K562 (cell line): ENCODE results near the gene ZNF750. TPM values are rescaled to one million over a fixed set of nuclear protein-coding genes. Genes with fewer than 3 reads are reported as not detected.

ENCODE experiments used
- ATAC-seq: fragments of 200-7000 bp; cut with Tn5 transposase; 3 replicates; pipeline ENCODE4 v1.9.1; 2020; ENCODE audit warnings: moderate library complexity
- BruUV-seq: library from RNA; stranded (reverse); fragments of 400-500 nt; replicated peaks from 2 replicates; lab custom pipeline; 2021; lab: Mats Ljungman, UMichigan
- CTCF ChIA-PET: fragments of 300-600 bp; formaldehyde crosslinking; extraction: SDS; loops from one replicate; lab custom pipeline; 2021; ENCODE audit warnings: low intra/inter-chr PET ratio; lab: Yijun Ruan, JAX
- POLR2A ChIA-PET: fragments of 300-600, 350-650 bp; sonication (Branson Sonifier 250); formaldehyde crosslinking; extraction: SDS; loops from one replicate; lab custom pipeline; 2021; ENCODE audit warnings: antibody characterized with exemption, inconsistent platforms; lab: Yijun Ruan, JAX
- DNase-seq, 4 experiments: peaks; one replicate each; pipeline versions ENCODE4 v3.0.0 to v3.0.0-alpha.2; 2011 to 2018; ENCODE audit warnings: low spot score in 3 of 4, mixed read lengths in 3 of 4; ENCODE audit errors: extremely low read depth in 1 of 4
- FAIRE-seq: peaks from 2 replicates; lab custom pipeline; 2011; peaks lifted over from hg19 to GRCh38; lab: Jason Lieb, UNC
- H2AFZ ChIP-seq: 2 replicates; pipeline ENCODE4 v1.6.0; 2011; ENCODE audit warnings: low read depth, low read length, control low read depth, inconsistent platforms
- H3K27ac ChIP-seq: fragments of 200-600 bp; 3 replicates; pipeline ENCODE4 v1.8.0; 2011; ENCODE audit warnings: low read depth, mild to moderate bottlenecking, control low read depth, inconsistent platforms, low read length, moderate library complexity, mixed read lengths; ENCODE audit errors: extremely low read depth
- H3K27me3 ChIP-seq, 2 experiments: fragments of 300-600 bp in 1 of 2; 2 replicates in 1 of 2; 3 replicates in 1 of 2; pipeline versions ENCODE4 v1.6.0 to v1.8.0; 2011; ENCODE audit warnings: inconsistent platforms in 2 of 2, low read length in 2 of 2, mild to moderate bottlenecking in 1 of 2, mixed read lengths in 1 of 2, moderate library complexity in 1 of 2; ENCODE audit not compliant: control insufficient read depth in 2 of 2, insufficient read depth in 2 of 2
- H3K36me3 ChIP-seq: fragments of 300-600 bp; 3 replicates; pipeline ENCODE4 v1.8.0; 2011; ENCODE audit warnings: mild to moderate bottlenecking, low read length, inconsistent platforms; ENCODE audit not compliant: control insufficient read depth, insufficient read depth
- H3K4me1 ChIP-seq, 2 experiments: fragments of 200-600 bp in 1 of 2; replicated peaks in 1 of 2; 2 replicates in 1 of 2; 3 replicates in 1 of 2; pipeline versions ENCODE4 v1.5.1 to v1.8.0; 2011; ENCODE audit warnings: inconsistent platforms in 2 of 2, low read length in 2 of 2, mild to moderate bottlenecking in 1 of 2, mixed read lengths in 1 of 2, moderate library complexity in 1 of 2; ENCODE audit not compliant: control insufficient read depth in 2 of 2, insufficient read depth in 2 of 2
- H3K4me2 ChIP-seq: 2 replicates; pipeline ENCODE4 v1.6.1; 2011; ENCODE audit warnings: low read length, control low read depth, inconsistent platforms, mixed read lengths; ENCODE audit not compliant: insufficient read depth
- H3K4me3 ChIP-seq: fragments of 200-600 bp; sonication (generic), shearing (Covaris generic); 2 replicates; pipeline ENCODE4 v1.5.1; 2016; ENCODE audit warnings: control low read depth, inconsistent platforms
- H3K79me2 ChIP-seq: fragments of 200-600 bp; 3 replicates; pipeline ENCODE4 v1.8.0; 2011; ENCODE audit warnings: low read length, inconsistent platforms; ENCODE audit not compliant: control insufficient read depth, insufficient read depth
- H3K9ac ChIP-seq, 2 experiments: 2 replicates each; pipeline versions ENCODE4 v1.6.0 to v1.6.1; 2011; ENCODE audit warnings: low read depth in 2 of 2, low read length in 2 of 2, control low read depth in 1 of 2, inconsistent platforms in 1 of 2, mild to moderate bottlenecking in 1 of 2, mixed read lengths in 1 of 2; ENCODE audit not compliant: insufficient read depth in 1 of 2
- H3K9me1 ChIP-seq: one replicate; pipeline ENCODE4 v1.6.0; 2011; ENCODE audit warnings: inconsistent platforms, mild to moderate bottlenecking, low read length, moderate library complexity; ENCODE audit not compliant: control insufficient read depth, insufficient read depth
- H3K9me3 ChIP-seq: replicated peaks from 2 replicates; pipeline ENCODE4 v1.5.1; 2011; ENCODE audit warnings: low read depth, low read length, inconsistent platforms; ENCODE audit not compliant: control insufficient read depth, insufficient read depth
- H4K20me1 ChIP-seq: replicated peaks from 2 replicates; pipeline ENCODE4 v1.6.1; 2011; ENCODE audit warnings: low read length, inconsistent platforms, mixed read lengths; ENCODE audit not compliant: control insufficient read depth, insufficient read depth
- ARID2 ChIP-seq: fragments of 450-650 bp; IDR thresholded peaks from 2 replicates; pipeline ENCODE4 v1.6.1; 2017; ENCODE audit warnings: antibody characterized with exemption, mild to moderate bottlenecking
- CCAR2 ChIP-seq: fragments of 200-400 bp; formaldehyde crosslinking; IDR thresholded peaks from 2 replicates; pipeline ENCODE4 v1.6.1; 2017; ENCODE audit warnings: mild to moderate bottlenecking, low read depth, low read length
- ELK1 ChIP-seq: sonication (generic); formaldehyde crosslinking; IDR thresholded peaks from 2 replicates; pipeline ENCODE4 v1.8.1; 2022; ENCODE audit warnings: missing genetic modification reagents
- MGA ChIP-seq: fragments of 450-650 bp; IDR thresholded peaks from 2 replicates; pipeline ENCODE4 v1.6.1; 2016; ENCODE audit warnings: mild to moderate bottlenecking, moderate library complexity
- SAFB ChIP-seq: fragments of 200-400 bp; formaldehyde crosslinking; IDR thresholded peaks from 2 replicates; pipeline ENCODE4 v1.6.1; 2017; ENCODE audit warnings: low read depth, low read length, borderline replicate concordance
- VEZF1 ChIP-seq: fragments of 200-800 bp; sonication (Bioruptor generic); IDR thresholded peaks from 2 replicates; pipeline ENCODE4 v1.6.1; 2017; ENCODE audit warnings: missing genetic modification characterization, missing compliant biosample characterization
- ZNF232 ChIP-seq: sonication (generic); formaldehyde crosslinking; IDR thresholded peaks from 2 replicates; pipeline ENCODE4 v1.8.0; 2022; ENCODE audit warnings: mild to moderate bottlenecking, missing genetic modification reagents
- WGBS: fragments of 100-300 bp; shearing (Covaris generic); methylation state at CpG from one replicate; pipeline ENCODE4 v1.1.6; 2016; ENCODE audit warnings: low coverage, mixed read lengths; ENCODE audit not compliant: insufficient coverage; ENCODE audit errors: missing lambda C conversion rate; 5-methylcytosine and 5-hydroxymethylcytosine counted together
- in situ Hi-C: fragments of 300-500 bp; cut with MboI; formaldehyde crosslinking; loops from 4 replicates; pipeline ENCODE4 v1.15.0; 2018; ENCODE audit warnings: inconsistent platforms, mixed read lengths
- intact Hi-C: fragments of 100-400 bp; cut with micrococcal nuclease; formaldehyde crosslinking; loops from 2 replicates; pipeline ENCODE4 v1.14.2; 2022
- polyA plus RNA-seq, 8 experiments: library from polyadenylated mRNA; depleted of rRNA in 4 of 8; stranded (reverse) in 5 of 8; unstranded in 3 of 8; fragments of >200 nt; fragmentation: Nextera tagmentation in 2 of 8; fragmentation: Illumina TruSeq in 1 of 8; extraction: Ambion mirVana in 2 of 8; extraction: Trizol in 1 of 8; gene quantifications; 2 replicates each; pipeline versions ENCODE4 v1.2.1 to v1.2.3, GENCODE V29; 2011 to 2014; ENCODE audit warnings: inconsistent platforms in 1 of 8, missing spikeins in 1 of 8
- total RNA-seq, 7 experiments: library from RNA; depleted of rRNA in 6 of 7; stranded (reverse); fragments of >200 nt in 6 of 7; fragmentation: Illumina TruSeq in 2 of 7; extraction: Trizol in 2 of 7; gene quantifications; 2 replicates each; pipeline versions ENCODE4 v1.2.1 to v1.2.3, GENCODE V29; 2011 to 2021; ENCODE audit warnings: low replicate concordance in 1 of 7

Gene ZNF750
- total and polyA plus RNA-seq, 9 of the 15 experiments (the other 6 are each of a cell fraction or from before 2014, with no cell fraction given): not detected

GRCh38 chr17:82817947-82818346 lies 21.9 kb downstream of the ZNF750 start:
- FAIRE-seq: no peak
- H3K9ac ChIP-seq: no peak overlapping the region
- H3K27me3 ChIP-seq: no peaks in the 10 kb centered on the region
- H3K4me3 ChIP-seq: no peak overlapping the region
- H3K4me2 ChIP-seq: no peak overlapping the region
- no peak for DNase-seq
- H3K4me1 ChIP-seq: peaks cover 0 to 4% of the 10 kb centered on the region in 2 experiments; a peak in 2 of 5 replicates
- in situ Hi-C loops: no loop called here
- peaks cover 63% of the 10 kb centered on the region for H3K36me3 ChIP-seq
- intact Hi-C loops: no loop called here
- ChIA-PET CTCF (no interaction called here), POLR2A (interaction anchor here (1.0 kb wide), 1 partner anchor 12 kb away, joined by 7 read pairs; no protein-coding TSS in a partner anchor)
- no peak overlapping the region for H3K27ac ChIP-seq
- H3K9me1 ChIP-seq: no peaks in the 10 kb centered on the region
- ATAC-seq: no peak
- no peak overlapping the region for H2AFZ ChIP-seq
- H3K79me2 ChIP-seq: no peaks in the 10 kb centered on the region
- WGBS: 98% methylated on average over 5 of the region's 5 CpGs
- no TSS peak for BruUV-seq
- H4K20me1 ChIP-seq: no peaks in the 10 kb centered on the region
- peaks cover 6% of the 10 kb centered on the region for H3K9me3 ChIP-seq
- no peak for TF ChIP-seq MGA
- TF ChIP-seq ELK1: no peak
- no peak for TF ChIP-seq SAFB
- no peak for TF ChIP-seq VEZF1 (CRISPR knock-in tag)
- TF ChIP-seq ARID2: no peak
- TF ChIP-seq ZNF232 (CRISPR knock-in tag): no peak
- no peak for TF ChIP-seq CCAR2
